GM23338 (cell line): ENCODE data around the gene CENPT. TPM values are rescaled to one million over a fixed set of nuclear protein-coding genes. Genes with fewer than 3 reads are reported as not detected.
A peak's percentile ranks its signal among the peaks of the same experiment; 100 is the strongest.

ENCODE experiments used
- ATAC-seq: fragments of 200-7000 bp; cut with Tn5 transposase; 3 replicates; pipeline ENCODE4 v1.9.1; 2020
- DNase-seq: peaks from one replicate; pipeline ENCODE4 v3.0.0-alpha.2; 2015; ENCODE audit warnings: low spot score
- H2AFZ ChIP-seq: fragments of 200-600 bp; sonication (generic); 2 replicates; pipeline ENCODE4 v1.8.0; 2016; ENCODE audit warnings: antibody characterized with exemption, mild to moderate bottlenecking, moderate library complexity
- H3F3A ChIP-seq: fragments of 200-600 bp; sonication (generic); replicated peaks from 2 replicates; pipeline ENCODE4 v1.8.0; 2017; ENCODE audit warnings: antibody characterized with exemption, mixed run types, low read depth
- H3K27ac ChIP-seq: fragments of 200-600 bp; sonication (generic); 2 replicates; pipeline ENCODE4 v1.6.1; 2016; ENCODE audit warnings: low read depth
- H3K27me3 ChIP-seq: fragments of 200-600 bp; sonication (generic); 2 replicates; pipeline ENCODE4 v1.8.0; 2016; ENCODE audit warnings: mild to moderate bottlenecking, mixed run types, moderate library complexity; ENCODE audit not compliant: insufficient read depth
- H3K36me3 ChIP-seq: fragments of 200-600 bp; sonication (generic); 2 replicates; pipeline ENCODE4 v1.8.0; 2016; ENCODE audit warnings: mild to moderate bottlenecking; ENCODE audit not compliant: insufficient read depth
- H3K4me1 ChIP-seq: fragments of 200-600 bp; sonication (generic); 2 replicates; pipeline ENCODE4 v1.8.0; 2016; ENCODE audit warnings: mild to moderate bottlenecking, moderate library complexity; ENCODE audit not compliant: insufficient read depth
- H3K4me2 ChIP-seq: fragments of 200-600 bp; sonication (generic); 2 replicates; pipeline ENCODE4 v1.7.1; 2017; ENCODE audit warnings: mixed run types
- H3K4me3 ChIP-seq: fragments of 200-600 bp; sonication (generic); 2 replicates; pipeline ENCODE4 v1.6.1; 2016; ENCODE audit warnings: mixed run types
- H3K79me2 ChIP-seq: fragments of 200-600 bp; sonication (generic); replicated peaks from 2 replicates; pipeline ENCODE4 v1.8.0; 2017; ENCODE audit warnings: mild to moderate bottlenecking; ENCODE audit not compliant: insufficient read depth
- H3K9me2 ChIP-seq: fragments of 200-600 bp; sonication (generic); 2 replicates; pipeline ENCODE4 v1.8.0; 2017; ENCODE audit not compliant: insufficient read depth
- H4K20me1 ChIP-seq: fragments of 200-600 bp; sonication (generic); replicated peaks from 2 replicates; pipeline ENCODE4 v1.8.0; 2017; ENCODE audit warnings: mild to moderate bottlenecking; ENCODE audit not compliant: insufficient read depth
- H3K27ac Mint-ChIP-seq: 2 replicates; pipeline ENCODE4 v1.8.0; 2020; ENCODE audit warnings: inconsistent platforms, mild to moderate bottlenecking, moderate library complexity, mixed read lengths
- H3K27me3 Mint-ChIP-seq: 3 replicates; pipeline ENCODE4 v1.8.0; 2022; ENCODE audit warnings: low read depth, mild to moderate bottlenecking, moderate library complexity, mixed read lengths, inconsistent platforms; ENCODE audit not compliant: insufficient read depth, poor library complexity
- H3K36me3 Mint-ChIP-seq: 3 replicates; pipeline ENCODE4 v1.8.0; 2021; ENCODE audit warnings: low read depth, mild to moderate bottlenecking, inconsistent platforms, moderate library complexity, mixed read lengths
- H3K4me1 Mint-ChIP-seq: 3 replicates; pipeline ENCODE4 v1.8.0; 2020; ENCODE audit warnings: mild to moderate bottlenecking, inconsistent platforms, mixed read lengths
- H3K4me3 Mint-ChIP-seq: 3 replicates; pipeline ENCODE4 v1.8.0; 2021; ENCODE audit warnings: moderate library complexity, mild to moderate bottlenecking, inconsistent platforms, mixed read lengths
- H3K9me3 Mint-ChIP-seq: 3 replicates; pipeline ENCODE4 v1.8.0; 2020; ENCODE audit warnings: moderate library complexity, mild to moderate bottlenecking, inconsistent platforms, mixed read lengths
- CREB1 ChIP-seq: fragments of 250-450 bp; sonication (Bioruptor Pico); IDR thresholded peaks from 2 replicates; pipeline ENCODE4 v1.5.0; 2020; ENCODE audit warnings: low read depth, mild to moderate bottlenecking, moderate library complexity
- ETS1 ChIP-seq: IDR thresholded peaks from 2 replicates; pipeline ENCODE4 v1.6.1; 2016; ENCODE audit warnings: antibody characterized with exemption
- JUNB ChIP-seq: IDR thresholded peaks from one replicate; pipeline ENCODE4 v1.6.1; 2016; ENCODE audit warnings: antibody characterized with exemption; ENCODE audit not compliant: unreplicated experiment
- NANOG ChIP-seq: IDR thresholded peaks from 2 replicates; pipeline ENCODE4 v1.6.1; 2016; ENCODE audit warnings: antibody characterized with exemption, borderline replicate concordance
- POLR2AphosphoS5 ChIP-seq: IDR thresholded peaks from 2 replicates; pipeline ENCODE4 v1.6.1; 2016; ENCODE audit warnings: antibody characterized with exemption, low read depth
- STAT1 ChIP-seq: IDR thresholded peaks from one replicate; pipeline ENCODE4 v1.6.1; 2016; ENCODE audit warnings: antibody characterized with exemption; ENCODE audit not compliant: unreplicated experiment
- ZNF331 ChIP-seq: fragments of 250-450 bp; sonication (Bioruptor Pico); IDR thresholded peaks from 2 replicates; pipeline ENCODE4 v1.5.0; 2020; ENCODE audit warnings: low read depth, mild to moderate bottlenecking, moderate library complexity
- ZNF462 ChIP-seq: fragments of 250-450 bp; sonication (Bioruptor Pico); IDR thresholded peaks from 2 replicates; pipeline ENCODE4 v1.5.0; 2020; ENCODE audit warnings: mild to moderate bottlenecking, moderate library complexity
- polyA plus RNA-seq: library from polyadenylated mRNA; unstranded; fragments of >200 nt; fragmentation: Nextera tagmentation; extraction: Ambion mirVana; gene quantifications from 2 replicates; pipeline ENCODE4 v1.2.1, GENCODE V29; 2016
- total RNA-seq: library from RNA; depleted of rRNA; stranded (reverse); fragments of >200 nt; shearing (Covaris generic); gene quantifications from 2 replicates; pipeline ENCODE4 v1.2.3, GENCODE V29; 2014
- TF ChIP-seq, protein P1 (sequence below): IDR thresholded peaks from one replicate; pipeline ENCODE4 v1.6.1; 2018; ENCODE audit warnings: antibody characterized with exemption; ENCODE audit not compliant: unreplicated experiment

The CENPT gene
- total and polyA plus RNA-seq, 2 experiments from 2014 or later: 55.4 to 63.8 TPM

- Histone ChIP-seq H3K9me2 (no peaks in the 10 kb centered on the region), H2AFZ (peak within 1 kb of the TSS; percentile 96), H3K36me3 (peaks cover 24% of the 10 kb centered on the region), H3F3A (peaks cover 34% of the 10 kb centered on the region), H3K4me3 (peak within 1 kb of the TSS; percentile 96), H4K20me1 (peaks cover 10% of the 10 kb centered on the region), H3K4me2 (peak within 1 kb of the TSS; percentile 96), H3K4me1 (peaks cover 8% of the 10 kb centered on the region; the same call in 1 of the 2 replicates), H3K27ac (peak within 1 kb of the TSS; percentile 83), H3K27me3 (no peaks in the 10 kb centered on the region), H3K79me2 (peaks cover 28% of the 10 kb centered on the region)
- Mint-ChIP-seq H3K9me3 (no peaks in the 10 kb centered on the region; the same call in 2 of the 3 replicates), H3K27me3 (peaks cover 14% of the 10 kb centered on the region), H3K36me3 (peaks cover 50% of the 10 kb centered on the region), H3K4me1 (peaks cover 14% of the 10 kb centered on the region), H3K4me3 (peak within 1 kb of the TSS; percentile 89), H3K27ac (peak within 1 kb of the TSS; percentile 82)
- DNase-seq (peak; percentile 81), ATAC-seq (peak; percentile 90)
- TF ChIP-seq POLR2AphosphoS5: peak; percentile 89
- 0 out of 2 replicates have a peak, but pooled peaks have one; percentile 55 for TF ChIP-seq CREB1 (CRISPR knock-in tag)
- no peak for TF ChIP-seq STAT1
- no peak for TF ChIP-seq ZNF331 (CRISPR knock-in tag)
- TF ChIP-seq ZNF462 (CRISPR knock-in tag): no peak
- TF ChIP-seq NANOG: no peak
- peak; percentile 65; the same call in 1 of the 2 replicates for TF ChIP-seq ETS1
- no peak for TF ChIP-seq JUNB
- TF ChIP-seq, protein P1, sequence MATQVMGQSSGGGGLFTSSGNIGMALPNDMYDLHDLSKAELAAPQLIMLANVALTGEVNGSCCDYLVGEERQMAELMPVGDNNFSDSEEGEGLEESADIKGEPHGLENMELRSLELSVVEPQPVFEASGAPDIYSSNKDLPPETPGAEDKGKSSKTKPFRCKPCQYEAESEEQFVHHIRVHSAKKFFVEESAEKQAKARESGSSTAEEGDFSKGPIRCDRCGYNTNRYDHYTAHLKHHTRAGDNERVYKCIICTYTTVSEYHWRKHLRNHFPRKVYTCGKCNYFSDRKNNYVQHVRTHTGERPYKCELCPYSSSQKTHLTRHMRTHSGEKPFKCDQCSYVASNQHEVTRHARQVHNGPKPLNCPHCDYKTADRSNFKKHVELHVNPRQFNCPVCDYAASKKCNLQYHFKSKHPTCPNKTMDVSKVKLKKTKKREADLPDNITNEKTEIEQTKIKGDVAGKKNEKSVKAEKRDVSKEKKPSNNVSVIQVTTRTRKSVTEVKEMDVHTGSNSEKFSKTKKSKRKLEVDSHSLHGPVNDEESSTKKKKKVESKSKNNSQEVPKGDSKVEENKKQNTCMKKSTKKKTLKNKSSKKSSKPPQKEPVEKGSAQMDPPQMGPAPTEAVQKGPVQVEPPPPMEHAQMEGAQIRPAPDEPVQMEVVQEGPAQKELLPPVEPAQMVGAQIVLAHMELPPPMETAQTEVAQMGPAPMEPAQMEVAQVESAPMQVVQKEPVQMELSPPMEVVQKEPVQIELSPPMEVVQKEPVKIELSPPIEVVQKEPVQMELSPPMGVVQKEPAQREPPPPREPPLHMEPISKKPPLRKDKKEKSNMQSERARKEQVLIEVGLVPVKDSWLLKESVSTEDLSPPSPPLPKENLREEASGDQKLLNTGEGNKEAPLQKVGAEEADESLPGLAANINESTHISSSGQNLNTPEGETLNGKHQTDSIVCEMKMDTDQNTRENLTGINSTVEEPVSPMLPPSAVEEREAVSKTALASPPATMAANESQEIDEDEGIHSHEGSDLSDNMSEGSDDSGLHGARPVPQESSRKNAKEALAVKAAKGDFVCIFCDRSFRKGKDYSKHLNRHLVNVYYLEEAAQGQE: no peak
Measured at GRCh38 chr16:67872631-67873434, 25.3 kb upstream of the CENPT start, which contains the start of gene EDC4. Gene EDC4, plus strand, starts transcription at chr16:67873052. Its CDS starts 210 bp downstream, at chr16:67873262.
